Measurements from ENCODE around the gene CLNK. TPM values are rescaled to one million over a fixed set of nuclear protein-coding genes. Genes with fewer than 3 reads are reported as not detected.

CLNK gene
- total and polyA plus RNA-seq, 2 of the 13 experiments (the other 11 are each of a cell fraction or from before 2014, with no cell fraction given): not detected

GRCh38 chr4:10529291-10530136, 155.1 kb downstream of the CLNK start:
- Histone ChIP-seq H3K4me1 (ENCODE audit: insufficient read depth, low read length) (no peaks in the 10 kb centered on the region), H3K4me3 (replicated peaks in 1 of 3; ENCODE audit: insufficient read depth in 1 of 3, low read depth in 2 of 3, low read length in 3 of 3) (no peak overlapping the region), H2AFZ (ENCODE audit: low read length) (no peak overlapping the region), H3K9me3 (ENCODE audit: low read length) (no peaks in the 10 kb centered on the region), H3K9ac (ENCODE audit: insufficient read depth, low read depth, low read length) (no peak overlapping the region), H4K20me1 (ENCODE audit: insufficient read depth, low read length) (no peaks in the 10 kb centered on the region), H3K27me3 (ENCODE audit: control insufficient read depth in 1 of 2, insufficient read depth in 2 of 2, low read length in 2 of 2) (no peaks in the 10 kb centered on the region; a peak in 1 of 5 replicates), H3K27ac (ENCODE audit: extremely low read length, insufficient read depth, low read length) (no peak overlapping the region), H3K79me2 (ENCODE audit: insufficient read depth, low read length) (no peaks in the 10 kb centered on the region), H3K4me2 (ENCODE audit: low read depth, low read length) (no peak overlapping the region), H3K36me3 (replicated peaks in 1 of 2; ENCODE audit: control insufficient read depth in 1 of 2, insufficient read depth in 2 of 2, low read length in 2 of 2) (no peaks in the 10 kb centered on the region)
- 7% methylated on average over 2 of the region's 2 CpGs for WGBS (ENCODE audit: low lambda C conversion rate)
- in situ Hi-C loops (cut with HindIII; ENCODE audit: extremely low pct_ligation_motif_present, low pct_unique_long_range_greater_than_20kb): no loop called here
- ChIA-PET POLR2A (no interaction called here), CTCF (ENCODE audit: low intra/inter-chr PET ratio, low total read pairs) (no interaction called here)
- no TSS peak for BruUV-seq (replicated peaks)
- TF ChIP-seq THRA (CRISPR knock-in tag; IDR thresholded peaks at IDR 0.05; ENCODE audit: borderline replicate concordance) (no peak), IKZF4 (CRISPR knock-in tag; IDR thresholded peaks at IDR 0.05; ENCODE audit: borderline replicate concordance, low read depth, not compliant biosample characterization) (no peak), HNRNPK (IDR thresholded peaks at IDR 0.05; ENCODE audit: low read depth, low read length, poor library complexity, severe bottlenecking) (peak; percentile 6), ZBTB25 (CRISPR knock-in tag; IDR thresholded peaks at IDR 0.05) (no peak)
- intact Hi-C loops (cut with micrococcal nuclease; ENCODE audit: unreplicated experiment): loop anchor here (10.0 kb wide), 2 partner anchors 65 to 115 kb away; no protein-coding TSS in a partner anchor
- FAIRE-seq: no peak
- no peak for DNase-seq (ENCODE audit: low spot score)
- no peak for ATAC-seq
